ENCODE data around the gene HMCN2.
"Not testable (repeated sequence)": the region's sequence is repeated elsewhere in the genome, so short reads cannot be mapped to it uniquely, and the experiment has no call there.

Gene HMCN2

GRCh38 chr9:130243015-130243881, 22.3 kb upstream of the HMCN2 start:
- no peak for TF ChIP-seq JUND (IDR thresholded peaks at IDR 0.05; ENCODE audit: low read depth)
- peak; percentile 62 to 64 for DNase-seq (ENCODE audit: low read depth in 1 of 2, low spot score in 1 of 2)
- in situ Hi-C loops (cut with HindIII; ENCODE audit: low pct_unique_long_range_greater_than_20kb, low sequenced_read_pairs): no loop called here

- in situ Hi-C loops (cut with HindIII; ENCODE audit: low pct_unique_long_range_greater_than_20kb, low sequenced_read_pairs): no loop called here
- no peak for DNase-seq (ENCODE audit: low read depth in 1 of 2, low spot score in 1 of 2)
- no peak for TF ChIP-seq JUND (IDR thresholded peaks at IDR 0.05; ENCODE audit: low read depth)
Observed at GRCh38 chr9:130243882-130244170, 21.7 kb upstream of the HMCN2 start.

- in situ Hi-C loops (cut with HindIII; ENCODE audit: low pct_unique_long_range_greater_than_20kb, low sequenced_read_pairs): no loop called here
- TF ChIP-seq JUND (IDR thresholded peaks at IDR 0.05; ENCODE audit: low read depth): no peak
- no peak for DNase-seq (ENCODE audit: low read depth in 1 of 2, low spot score in 1 of 2)
Observed at GRCh38 chr9:130244548-130245165, 20.9 kb upstream of the HMCN2 start.

GRCh38 chr9:130245474-130245873, 20.1 kb upstream of the HMCN2 start:
- in situ Hi-C loops (cut with HindIII; ENCODE audit: low pct_unique_long_range_greater_than_20kb, low sequenced_read_pairs): no loop called here
- no peak for TF ChIP-seq JUND (IDR thresholded peaks at IDR 0.05; ENCODE audit: low read depth)
- DNase-seq (ENCODE audit: low read depth in 1 of 2, low spot score in 1 of 2): no peak

GRCh38 chr9:130246126-130246525, 19.4 kb upstream of the HMCN2 start:
- DNase-seq (ENCODE audit: low read depth in 1 of 2, low spot score in 1 of 2): no peak
- TF ChIP-seq JUND (IDR thresholded peaks at IDR 0.05; ENCODE audit: low read depth): no peak
- in situ Hi-C loops (cut with HindIII; ENCODE audit: low pct_unique_long_range_greater_than_20kb, low sequenced_read_pairs): no loop called here

- in situ Hi-C loops (cut with HindIII; ENCODE audit: low pct_unique_long_range_greater_than_20kb, low sequenced_read_pairs): no loop called here
- DNase-seq (ENCODE audit: low read depth in 1 of 2, low spot score in 1 of 2): no peak
- no peak for TF ChIP-seq JUND (IDR thresholded peaks at IDR 0.05; ENCODE audit: low read depth)
Observed at GRCh38 chr9:130254747-130255630, 10.6 kb upstream of the HMCN2 start.

- TF ChIP-seq JUND (IDR thresholded peaks at IDR 0.05; ENCODE audit: low read depth): no peak
- no peak for DNase-seq (ENCODE audit: low read depth in 1 of 2, low spot score in 1 of 2)
- in situ Hi-C loops (cut with HindIII; ENCODE audit: low pct_unique_long_range_greater_than_20kb, low sequenced_read_pairs): no loop called here
Observed at GRCh38 chr9:130255631-130256134, 9.9 kb upstream of the HMCN2 start.

DNA sequence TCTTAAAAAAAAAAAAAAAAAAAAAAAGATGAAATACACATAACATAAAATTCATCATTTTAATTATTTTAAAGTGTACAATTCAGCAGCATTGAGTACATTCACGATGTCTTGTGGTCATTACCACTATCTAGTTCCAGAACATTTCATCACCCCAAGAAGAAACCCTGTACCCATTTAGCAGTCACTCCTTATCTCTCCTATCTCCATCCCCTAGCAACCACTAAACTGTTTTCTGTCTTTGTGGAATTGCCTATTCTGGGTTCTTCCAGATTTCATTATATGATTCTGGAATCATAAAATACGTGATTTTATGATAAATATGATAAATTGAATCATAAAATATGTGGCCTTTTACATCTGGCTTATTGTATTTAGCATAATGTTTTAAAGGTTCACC, 8.9 kb upstream of the HMCN2 start:
- in situ Hi-C loops (cut with HindIII; ENCODE audit: low pct_unique_long_range_greater_than_20kb, low sequenced_read_pairs): no loop called here
- TF ChIP-seq JUND (IDR thresholded peaks at IDR 0.05; ENCODE audit: low read depth): no peak
- no peak for DNase-seq (ENCODE audit: low read depth in 1 of 2, low spot score in 1 of 2)

DNA sequence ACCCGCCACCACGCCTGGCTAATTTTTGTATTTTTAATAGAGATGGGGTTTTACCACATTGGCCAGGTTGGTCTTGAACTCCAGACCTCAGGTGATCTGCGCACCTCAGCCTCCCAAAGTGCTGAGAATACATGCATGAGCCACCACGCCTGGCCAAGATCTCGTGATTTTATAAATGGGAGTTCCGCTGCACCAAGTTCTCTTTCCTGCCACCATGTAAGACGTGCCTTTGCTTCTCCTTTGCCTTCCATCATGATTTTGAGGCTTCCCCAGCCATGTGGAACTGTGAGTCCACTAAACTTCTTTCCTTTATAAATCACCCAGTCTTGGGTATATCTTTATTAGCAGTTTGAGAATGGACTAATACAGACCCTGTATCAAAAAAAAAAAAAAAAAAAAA, 7.4 kb upstream of the HMCN2 start:
- in situ Hi-C loops (cut with HindIII; ENCODE audit: low pct_unique_long_range_greater_than_20kb, low sequenced_read_pairs): not testable (repeated sequence)

GRCh38 chr9:130259044-130259443, 6.5 kb upstream of the HMCN2 start:
- DNase-seq (ENCODE audit: low read depth in 1 of 2, low spot score in 1 of 2): no peak
- in situ Hi-C loops (cut with HindIII; ENCODE audit: low pct_unique_long_range_greater_than_20kb, low sequenced_read_pairs): no loop called here
- no peak for TF ChIP-seq JUND (IDR thresholded peaks at IDR 0.05; ENCODE audit: low read depth)

More for the DNA sequence above, 7.4 kb upstream of the HMCN2 start:
- not testable (repeated sequence) for DNase-seq (ENCODE audit: low read depth in 1 of 2, low spot score in 1 of 2)

- no peak for TF ChIP-seq JUND (IDR thresholded peaks at IDR 0.05; ENCODE audit: low read depth)
- in situ Hi-C loops (cut with HindIII; ENCODE audit: low pct_unique_long_range_greater_than_20kb, low sequenced_read_pairs): no loop called here
- DNase-seq (ENCODE audit: low read depth in 1 of 2, low spot score in 1 of 2): no peak
Observed at GRCh38 chr9:130260816-130261765, 4.5 kb upstream of the HMCN2 start.

Measured in T47D (cell line).